ENCODE measurements around the gene RPL15.

The RPL15 gene

DNA sequence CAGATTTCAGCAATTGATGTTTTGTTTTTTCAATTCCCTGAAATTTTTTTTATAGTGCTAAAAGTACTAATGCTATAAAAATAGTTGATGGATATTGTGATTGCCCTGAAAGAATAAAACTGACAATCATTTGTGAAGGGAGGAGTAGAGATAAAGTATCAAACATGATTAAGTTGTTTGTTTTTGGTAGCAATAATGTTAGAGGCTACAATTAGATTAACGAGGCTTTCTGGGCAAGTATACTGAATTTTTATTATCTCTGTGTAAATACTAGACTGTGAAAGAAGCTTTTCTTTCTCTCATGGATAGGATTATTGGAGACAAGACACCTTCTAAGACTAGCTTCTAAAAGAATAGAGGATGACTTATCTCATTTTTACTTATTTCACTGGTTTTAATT lies 43.7 kb downstream of the RPL15 start:
- DNase-seq (ENCODE audit: low read depth in 1 of 2, low spot score in 1 of 2): no peak

DNA sequence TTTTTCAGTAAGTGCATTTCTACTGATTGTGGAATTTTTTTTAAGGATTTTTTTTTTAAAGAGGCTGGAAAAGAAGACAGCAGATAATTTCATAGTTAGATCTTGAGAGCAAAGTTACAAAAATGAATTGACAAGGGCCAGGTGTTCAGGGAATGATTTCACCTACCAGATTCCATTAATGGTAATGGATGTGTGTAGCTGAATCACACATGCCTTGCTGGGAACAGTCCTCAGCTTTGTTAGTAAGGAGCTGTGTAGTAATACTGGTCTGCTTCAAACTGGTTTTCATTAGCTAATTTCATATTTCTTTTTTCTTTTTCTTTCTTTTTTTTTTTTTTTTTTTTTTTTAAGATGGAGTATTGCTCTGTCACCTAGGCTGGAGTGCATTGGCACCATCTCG lies 44.1 kb downstream of the RPL15 start:
- no peak for DNase-seq (ENCODE audit: low read depth in 1 of 2, low spot score in 1 of 2)

DNA sequence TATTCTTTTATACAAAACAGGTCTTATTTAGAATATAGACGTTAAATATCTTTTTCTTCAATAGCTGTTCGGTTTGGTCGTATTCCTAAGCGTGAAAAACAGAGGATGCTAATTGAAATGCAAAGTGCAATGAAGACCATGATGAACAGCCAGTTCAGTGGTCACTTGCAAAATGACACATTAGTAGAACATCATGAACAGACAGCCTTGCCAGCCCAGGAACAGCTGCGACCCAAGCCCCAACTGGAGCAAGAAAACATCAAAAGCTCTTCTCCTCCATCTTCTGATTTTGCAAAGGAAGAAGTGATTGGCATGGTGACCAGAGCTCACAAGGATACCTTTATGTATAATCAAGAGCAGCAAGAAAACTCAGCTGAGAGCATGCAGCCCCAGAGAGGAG lies 45.0 kb downstream of the RPL15 start:
- no peak for DNase-seq (ENCODE audit: low read depth in 1 of 2, low spot score in 1 of 2)

DNA sequence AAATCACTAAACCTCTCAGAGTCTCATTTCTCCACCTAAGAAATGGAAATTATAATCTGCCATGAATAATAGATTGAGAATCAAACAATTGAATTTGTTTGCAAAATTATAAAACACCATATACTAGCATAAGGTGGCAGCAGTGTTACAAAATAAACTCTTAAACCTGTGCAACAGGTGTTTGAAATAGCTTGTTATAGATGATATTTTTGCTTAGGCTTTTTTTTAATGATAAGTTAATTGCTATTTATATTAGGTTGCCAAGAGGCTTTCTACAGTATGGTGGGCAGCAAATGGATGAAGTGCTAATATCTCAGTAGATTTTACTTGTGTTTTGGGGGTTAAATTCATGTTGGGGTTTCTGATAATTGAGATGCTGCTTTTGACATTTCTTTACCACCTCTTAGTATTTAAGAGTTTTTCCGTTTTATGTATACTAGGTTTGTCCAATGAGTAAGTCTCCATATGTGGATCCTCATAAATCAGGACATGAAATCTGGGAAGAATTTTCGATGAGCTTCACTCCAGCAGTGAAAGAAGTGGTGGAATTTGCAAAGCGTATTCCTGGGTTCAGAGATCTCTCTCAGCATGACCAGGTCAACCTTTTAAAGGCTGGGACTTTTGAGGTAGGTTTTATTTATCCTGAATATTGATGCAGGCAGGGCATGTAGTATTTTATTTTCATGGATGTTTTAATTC lies 47.8 kb downstream of the RPL15 start:
- DNase-seq (ENCODE audit: low read depth in 1 of 2, low spot score in 1 of 2): no peak

DNA sequence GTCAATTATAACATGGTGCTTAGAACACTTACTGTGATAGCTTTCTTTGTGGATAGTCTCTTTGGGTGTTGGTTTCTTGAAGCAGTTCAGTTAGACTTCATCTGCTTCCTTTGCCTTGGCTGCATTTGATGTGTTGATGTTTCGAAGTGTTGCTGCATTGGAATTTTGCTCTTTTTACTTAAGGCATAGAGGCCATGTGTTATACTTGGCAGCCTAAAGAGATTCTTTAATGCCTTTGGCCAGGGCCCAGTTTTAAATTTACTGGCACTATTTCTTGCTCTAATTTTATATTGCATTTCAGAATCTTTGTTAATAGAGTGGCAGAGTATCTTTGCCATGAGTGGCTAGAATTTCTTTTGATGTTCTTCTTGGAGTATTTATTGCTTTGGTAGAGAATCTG lies 49.4 kb downstream of the RPL15 start:
- DNase-seq (ENCODE audit: low read depth in 1 of 2, low spot score in 1 of 2): no peak

DNA sequence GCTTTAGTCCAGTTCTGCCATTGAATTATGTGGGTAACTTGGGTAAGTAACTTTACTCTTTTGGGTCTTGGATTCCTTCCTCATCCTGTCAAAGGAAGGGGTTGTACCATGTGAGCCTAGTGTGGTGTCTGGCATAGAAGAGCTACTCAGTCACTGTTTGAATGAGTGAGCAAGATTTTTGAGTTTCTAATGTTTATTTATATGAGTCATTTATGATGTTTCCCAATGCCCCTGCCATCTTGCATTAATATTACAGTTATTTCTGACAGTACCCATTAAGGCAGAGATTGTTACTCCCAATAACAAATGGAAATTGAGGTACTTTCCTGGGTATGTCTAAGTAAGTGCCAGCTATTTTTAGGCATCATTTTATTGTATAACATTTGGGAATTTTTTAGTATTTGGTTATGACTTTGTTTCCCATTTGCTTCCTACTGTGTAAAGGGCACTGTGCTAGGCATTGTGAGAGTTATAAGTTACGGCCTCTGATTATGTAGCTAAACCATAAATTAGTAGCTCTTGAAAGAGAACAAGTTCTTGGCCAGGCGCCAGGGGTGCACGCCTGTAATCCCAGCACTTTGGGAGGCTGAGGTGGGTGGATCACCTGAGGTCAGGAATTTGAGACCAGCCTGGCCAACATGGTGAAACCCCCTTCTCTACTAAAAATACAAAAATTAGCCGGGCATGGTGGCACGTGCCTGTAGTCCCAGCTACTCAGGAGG lies 51.7 kb downstream of the RPL15 start:
- no peak for DNase-seq (ENCODE audit: low read depth in 1 of 2, low spot score in 1 of 2)

DNA sequence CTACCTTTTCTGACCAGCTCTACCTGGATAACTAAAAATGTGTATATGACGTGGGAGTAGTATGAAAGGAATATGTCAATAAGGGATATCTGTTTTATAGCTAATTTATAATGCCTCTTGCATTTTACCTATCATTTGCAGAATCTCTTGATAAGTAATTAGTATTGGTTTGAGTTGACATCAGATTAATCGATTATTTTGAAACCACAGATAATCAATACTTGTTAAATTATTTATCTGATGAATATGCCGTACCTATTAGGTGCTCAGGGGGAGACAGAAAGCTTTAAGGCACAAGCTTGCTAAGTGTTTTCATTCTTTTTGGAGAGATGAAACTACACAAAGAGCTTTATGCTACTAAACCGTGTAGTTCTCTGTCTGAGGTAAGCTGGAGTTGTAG lies 52.5 kb downstream of the RPL15 start:
- DNase-seq (ENCODE audit: low read depth in 1 of 2, low spot score in 1 of 2): no peak
